ENCODE results near the gene CEP89. TPM values are rescaled to one million over a fixed set of nuclear protein-coding genes. Genes with fewer than 3 reads are reported as not detected.
"Not testable (repeated sequence)": the region's sequence is repeated elsewhere in the genome, so short reads cannot be mapped to it uniquely, and the experiment has no call there.

Gene CEP89
- total and polyA plus RNA-seq, 4 experiments from 2014 or later: 4.9 to 20.6 (median 17.8) TPM

DNA sequence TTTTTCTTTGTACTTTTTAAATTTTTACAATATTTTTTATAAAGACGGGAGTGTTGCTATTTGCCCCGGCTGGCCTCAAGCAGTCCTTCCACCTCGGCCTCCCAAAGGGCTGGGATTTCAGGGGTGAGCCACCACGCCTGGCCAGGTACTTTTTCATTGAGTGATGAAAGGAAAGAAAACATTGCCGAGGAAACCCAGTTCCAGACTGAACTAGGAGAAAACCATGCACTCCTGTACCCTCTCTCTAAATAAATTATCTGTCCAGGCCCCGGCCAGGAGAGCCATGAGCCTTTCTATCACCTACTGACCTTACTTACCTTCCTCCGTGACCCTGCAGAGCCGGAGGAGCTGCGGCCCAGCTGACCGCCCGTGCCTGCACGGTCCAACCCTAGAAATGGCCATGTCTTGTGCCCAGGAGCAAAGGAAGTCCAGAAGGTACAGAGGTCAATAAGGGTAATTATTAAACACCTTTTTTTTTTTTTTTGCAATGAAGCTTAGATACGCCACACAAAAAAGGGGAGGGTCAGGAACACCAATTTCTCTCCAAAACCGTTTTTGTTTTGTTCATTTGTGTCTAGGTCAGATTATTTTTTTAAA lies 102.3 kb downstream of the CEP89 start, which contains the start of gene SLC7A9:
Gene SLC7A9, minus strand, starts transcription at position 399 of the 597 bp plus-strand sequence. CDS start 1,233 bp downstream, outside the sequence.
- H3K27me3 Mint-ChIP-seq: no peaks in the 10 kb centered on the region
- H3K27ac Mint-ChIP-seq: no peak within 1 kb of the TSS
- H3K36me3 ChIP-seq (ENCODE audit: insufficient read depth, low read length): no peaks in the 10 kb centered on the region
- no peaks in the 10 kb centered on the region for H3K9me3 ChIP-seq (ENCODE audit: control insufficient read depth in 1 of 2, low read length in 2 of 2)
- no peak within 1 kb of the TSS for H3K4me3 Mint-ChIP-seq
- H3K36me3 Mint-ChIP-seq: no peaks in the 10 kb centered on the region
- peaks cover 0 to 2% (median 0%) of the 10 kb centered on the region in 8 donors for H3K9me3 Mint-ChIP-seq
- intact Hi-C loops (cut with micrococcal nuclease): no loop called here
- POLR2A ChIA-PET (ENCODE audit: partially characterized antibody): no interaction called here
- H3K27ac ChIP-seq (ENCODE audit: low read depth, low read length): no peak within 1 kb of the TSS
- no peaks in the 10 kb centered on the region for H3K4me1 ChIP-seq (ENCODE audit: insufficient read depth, low read length)
- DNase-seq: no peak
- CTCF ChIA-PET (ENCODE audit: partially characterized antibody): no interaction called here
- H3K4me1 Mint-ChIP-seq: no peaks in the 10 kb centered on the region
- no peak within 1 kb of the TSS for H3K4me3 ChIP-seq (ENCODE audit: low read length in 2 of 2)
- H3K27me3 ChIP-seq (ENCODE audit: insufficient read depth, low read length): no peaks in the 10 kb centered on the region

DNA sequence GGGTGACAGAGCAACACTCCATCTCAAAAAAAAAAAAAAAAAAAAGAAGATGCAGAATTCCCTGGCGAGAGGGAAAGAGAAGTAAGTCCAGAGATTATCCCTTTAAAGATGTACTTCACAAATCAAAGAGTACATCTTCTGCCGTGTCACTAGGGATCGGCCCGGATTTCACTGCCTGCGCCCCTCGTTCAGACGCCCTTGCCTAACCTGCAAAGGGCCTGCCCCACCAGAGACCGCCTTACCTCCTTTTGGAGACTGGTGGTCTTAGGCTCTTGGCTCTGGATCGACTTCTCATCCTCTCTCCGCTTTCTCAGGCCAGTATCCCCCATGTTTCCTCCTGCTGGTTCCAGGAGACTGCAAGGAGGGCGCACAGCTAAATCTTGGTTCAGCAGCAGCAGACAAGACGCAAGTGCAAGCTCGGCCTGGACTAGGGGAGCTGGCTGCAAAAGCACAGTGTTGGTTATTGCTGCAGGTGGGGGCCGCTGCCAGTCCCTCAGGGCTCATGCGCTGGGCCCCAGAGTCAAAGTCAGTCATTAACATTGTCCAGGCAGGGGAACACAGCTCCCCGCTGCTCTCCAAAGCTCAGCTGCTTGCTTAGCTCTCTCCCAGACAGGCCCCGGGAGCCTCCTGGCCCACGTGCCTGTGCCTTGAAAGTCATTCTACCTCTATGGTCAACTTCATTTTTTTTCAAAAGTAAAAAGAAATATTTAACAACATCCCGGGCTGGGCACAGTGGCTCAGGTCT lies 103.4 kb downstream of the CEP89 start:
- Mint-ChIP-seq H3K27ac (no peak overlapping the region), H3K27me3 (no peaks in the 10 kb centered on the region), H3K4me1 (no peaks in the 10 kb centered on the region), H3K4me3 (no peak overlapping the region), H3K9me3 (peaks cover 0 to 2% (median 0%) of the 10 kb centered on the region in 8 donors), H3K36me3 (no peaks in the 10 kb centered on the region)
- Histone ChIP-seq H3K4me3 (ENCODE audit: low read length in 2 of 2) (no peak overlapping the region), H3K27me3 (ENCODE audit: insufficient read depth, low read length) (no peaks in the 10 kb centered on the region), H3K9me3 (ENCODE audit: control insufficient read depth in 1 of 2, low read length in 2 of 2) (no peaks in the 10 kb centered on the region), H3K27ac (ENCODE audit: low read depth, low read length) (no peak overlapping the region), H3K36me3 (ENCODE audit: insufficient read depth, low read length) (no peaks in the 10 kb centered on the region), H3K4me1 (ENCODE audit: insufficient read depth, low read length) (no peaks in the 10 kb centered on the region)
- intact Hi-C loops (cut with micrococcal nuclease): no loop called here
- POLR2A ChIA-PET (ENCODE audit: partially characterized antibody): no interaction called here
- DNase-seq: no peak
- CTCF ChIA-PET (ENCODE audit: partially characterized antibody): no interaction called here

DNA sequence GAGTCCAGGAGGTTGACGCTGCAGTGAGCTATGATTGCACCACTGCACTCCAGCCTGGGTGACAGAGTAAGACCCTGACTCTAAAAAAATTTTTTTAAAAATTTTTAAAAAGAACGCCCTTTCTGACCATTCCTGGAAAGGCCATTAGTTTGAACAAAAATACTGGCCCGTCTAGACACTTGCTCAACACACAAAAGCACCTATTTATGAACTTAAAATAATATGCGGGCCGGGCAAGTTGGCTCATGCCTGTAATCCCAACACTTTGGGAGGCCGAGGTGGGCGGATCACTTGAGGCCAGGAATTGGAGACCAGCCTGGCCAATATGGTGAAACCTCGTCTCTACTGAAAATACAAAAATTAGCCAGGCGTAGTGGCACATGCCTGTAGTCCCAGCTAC lies 104.3 kb downstream of the CEP89 start:
- DNase-seq; H3K27ac Mint-ChIP-seq; intact Hi-C loops (cut with micrococcal nuclease); CTCF ChIA-PET (ENCODE audit: partially characterized antibody); H3K27ac ChIP-seq (ENCODE audit: low read depth, low read length); H3K9me3 Mint-ChIP-seq; H3K4me1 ChIP-seq (ENCODE audit: insufficient read depth, low read length); H3K27me3 Mint-ChIP-seq; H3K27me3 ChIP-seq (ENCODE audit: insufficient read depth, low read length); H3K4me3 ChIP-seq (ENCODE audit: low read length in 2 of 2); H3K4me3 Mint-ChIP-seq; H3K9me3 ChIP-seq (ENCODE audit: control insufficient read depth in 1 of 2, low read length in 2 of 2); H3K36me3 ChIP-seq (ENCODE audit: insufficient read depth, low read length); POLR2A ChIA-PET (ENCODE audit: partially characterized antibody); H3K36me3 Mint-ChIP-seq; H3K4me1 Mint-ChIP-seq: not testable (repeated sequence)

- Histone ChIP-seq H3K4me1 (ENCODE audit: insufficient read depth, low read length) (no peaks in the 10 kb centered on the region), H3K9me3 (ENCODE audit: control insufficient read depth in 1 of 2, low read length in 2 of 2) (no peaks in the 10 kb centered on the region), H3K4me3 (ENCODE audit: low read length in 2 of 2) (no peak overlapping the region), H3K27me3 (ENCODE audit: insufficient read depth, low read length) (no peaks in the 10 kb centered on the region), H3K27ac (ENCODE audit: low read depth, low read length) (no peak overlapping the region), H3K36me3 (ENCODE audit: insufficient read depth, low read length) (no peaks in the 10 kb centered on the region)
- POLR2A ChIA-PET (ENCODE audit: partially characterized antibody): no interaction called here
- Mint-ChIP-seq H3K27ac (no peak overlapping the region), H3K4me3 (no peak overlapping the region), H3K27me3 (no peaks in the 10 kb centered on the region), H3K9me3 (peaks cover 0 to 2% (median 0%) of the 10 kb centered on the region in 8 donors), H3K4me1 (no peaks in the 10 kb centered on the region), H3K36me3 (no peaks in the 10 kb centered on the region)
- CTCF ChIA-PET (ENCODE audit: partially characterized antibody): no interaction called here
- no peak for DNase-seq
- intact Hi-C loops (cut with micrococcal nuclease): no loop called here
Measured at GRCh38 chr19:32866564-32867265, 105.0 kb downstream of the CEP89 start.

- intact Hi-C loops (cut with micrococcal nuclease): no loop called here
- H3K27ac Mint-ChIP-seq: no peak overlapping the region
- ChIA-PET POLR2A (ENCODE audit: partially characterized antibody) (no interaction called here), CTCF (ENCODE audit: partially characterized antibody) (no interaction called here)
- Histone ChIP-seq H3K27ac (ENCODE audit: low read depth, low read length) (no peak overlapping the region), H3K4me1 (ENCODE audit: insufficient read depth, low read length) (no peaks in the 10 kb centered on the region), H3K27me3 (ENCODE audit: insufficient read depth, low read length) (no peaks in the 10 kb centered on the region), H3K9me3 (ENCODE audit: control insufficient read depth in 1 of 2, low read length in 2 of 2) (no peaks in the 10 kb centered on the region), H3K4me3 (ENCODE audit: low read length in 2 of 2) (no peak overlapping the region), H3K36me3 (ENCODE audit: insufficient read depth, low read length) (no peaks in the 10 kb centered on the region)
- H3K27me3 Mint-ChIP-seq: no peaks in the 10 kb centered on the region
- DNase-seq: no peak
- H3K4me3 Mint-ChIP-seq: no peak overlapping the region
- H3K36me3 Mint-ChIP-seq: no peaks in the 10 kb centered on the region
- peaks cover 0 to 2% (median 0%) of the 10 kb centered on the region in 8 donors for H3K9me3 Mint-ChIP-seq
- H3K4me1 Mint-ChIP-seq: no peaks in the 10 kb centered on the region
Measured at GRCh38 chr19:32866061-32866460, 105.7 kb downstream of the CEP89 start.

GRCh38 chr19:32865326-32865725 lies 106.4 kb downstream of the CEP89 start:
- DNase-seq: no peak
- ChIA-PET CTCF (ENCODE audit: partially characterized antibody) (no interaction called here), POLR2A (ENCODE audit: partially characterized antibody) (no interaction called here)
- no peak overlapping the region for H3K27ac Mint-ChIP-seq
- H3K9me3 Mint-ChIP-seq: peaks cover 0 to 2% (median 0%) of the 10 kb centered on the region in 8 donors
- no peaks in the 10 kb centered on the region for H3K4me1 ChIP-seq (ENCODE audit: insufficient read depth, low read length)
- H3K9me3 ChIP-seq (ENCODE audit: control insufficient read depth in 1 of 2, low read length in 2 of 2): no peaks in the 10 kb centered on the region
- H3K27ac ChIP-seq (ENCODE audit: low read depth, low read length): no peak overlapping the region
- H3K36me3 ChIP-seq (ENCODE audit: insufficient read depth, low read length): no peaks in the 10 kb centered on the region
- no peaks in the 10 kb centered on the region for H3K36me3 Mint-ChIP-seq
- no peaks in the 10 kb centered on the region for H3K27me3 ChIP-seq (ENCODE audit: insufficient read depth, low read length)
- H3K27me3 Mint-ChIP-seq: no peaks in the 10 kb centered on the region
- peaks cover 0 to 1% (median 0%) of the 10 kb centered on the region in 4 donors for H3K4me1 Mint-ChIP-seq
- intact Hi-C loops (cut with micrococcal nuclease): no loop called here
- no peak overlapping the region for H3K4me3 Mint-ChIP-seq
- no peak overlapping the region for H3K4me3 ChIP-seq (ENCODE audit: low read length in 2 of 2)

- POLR2A ChIA-PET (ENCODE audit: partially characterized antibody): no interaction called here
- no peaks in the 10 kb centered on the region for H3K4me1 ChIP-seq (ENCODE audit: insufficient read depth, low read length)
- Mint-ChIP-seq H3K9me3 (peaks cover 0 to under 1% (median 0%) of the 10 kb centered on the region in 8 donors), H3K36me3 (no peaks in the 10 kb centered on the region), H3K27me3 (no peaks in the 10 kb centered on the region), H3K27ac (no peak overlapping the region), H3K4me1 (peaks cover 0 to 1% (median 0%) of the 10 kb centered on the region in 4 donors), H3K4me3 (no peak overlapping the region)
- H3K36me3 ChIP-seq (ENCODE audit: insufficient read depth, low read length): no peaks in the 10 kb centered on the region
- intact Hi-C loops (cut with micrococcal nuclease): no loop called here
- H3K4me3 ChIP-seq (ENCODE audit: low read length in 2 of 2): no peak overlapping the region
- DNase-seq: no peak
- H3K9me3 ChIP-seq (ENCODE audit: control insufficient read depth in 1 of 2, low read length in 2 of 2): no peaks in the 10 kb centered on the region
- H3K27me3 ChIP-seq (ENCODE audit: insufficient read depth, low read length): no peaks in the 10 kb centered on the region
- CTCF ChIA-PET (ENCODE audit: partially characterized antibody): no interaction called here
- H3K27ac ChIP-seq (ENCODE audit: low read depth, low read length): no peak overlapping the region
Measured at GRCh38 chr19:32864318-32865007, 107.3 kb downstream of the CEP89 start.

All from CD4-positive, alpha-beta memory T cell (primary cell).